ENCODE measurements around the gene PSMG3. TPM values are rescaled to one million over a fixed set of nuclear protein-coding genes. Genes with fewer than 3 reads are reported as not detected.

Gene PSMG3
- total RNA-seq, 1 experiment from 2014 or later: 29.9 TPM

DNA sequence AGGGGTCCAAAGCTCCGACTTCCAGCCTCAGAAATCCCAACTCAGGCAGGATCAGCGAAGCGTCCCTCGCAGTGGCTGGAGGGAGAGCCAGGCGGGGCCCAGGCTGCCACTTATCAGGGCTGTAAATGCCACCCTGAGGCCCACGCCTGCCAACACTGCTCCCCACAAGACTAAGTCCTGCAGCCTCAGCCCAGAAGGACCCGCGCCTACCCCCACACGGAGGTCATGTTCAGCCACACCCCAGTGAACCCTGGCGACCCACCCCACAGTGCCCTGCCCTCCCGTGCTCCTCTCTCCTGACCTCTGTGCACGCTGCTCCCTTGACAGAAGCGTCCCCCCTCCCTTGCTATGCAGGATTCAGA lies 3.2 kb downstream of the PSMG3 start:
- Histone ChIP-seq H2AFZ (ENCODE audit: low read length) (no peak overlapping the region), H3K9ac (ENCODE audit: low read length) (no peak overlapping the region), H3K36me3 (ENCODE audit: insufficient read depth, low read length) (no peaks in the 10 kb centered on the region), H4K20me1 (ENCODE audit: insufficient read depth, low read depth, low read length) (no peaks in the 10 kb centered on the region), H3K27me3 (ENCODE audit: low read length) (no peaks in the 10 kb centered on the region), H3K27ac (ENCODE audit: low read length) (no peak overlapping the region), H3K4me3 (ENCODE audit: low read length) (no peak overlapping the region), H3K4me2 (ENCODE audit: low read depth, low read length, poor library complexity, severe bottlenecking) (no peak overlapping the region), H3K9me2 (replicated peaks; ENCODE audit: insufficient read depth, low read length) (no peaks in the 10 kb centered on the region), H3K9me3 (ENCODE audit: low read length) (no peaks in the 10 kb centered on the region), H3K4me1 (ENCODE audit: low read length) (peaks cover 17% of the 10 kb centered on the region), H3K79me2 (ENCODE audit: low read length) (peaks cover 15% of the 10 kb centered on the region)
- DNase-seq: no peak

- H3K27me3 ChIP-seq (ENCODE audit: low read length): no peaks in the 10 kb centered on the region
- H3K9me3 ChIP-seq (ENCODE audit: low read length): no peaks in the 10 kb centered on the region
- H3K9me2 ChIP-seq (replicated peaks; ENCODE audit: insufficient read depth, low read length): no peaks in the 10 kb centered on the region
- H3K9ac ChIP-seq (ENCODE audit: low read length): no peak overlapping the region
- no peak overlapping the region for H2AFZ ChIP-seq (ENCODE audit: low read length)
- no peaks in the 10 kb centered on the region for H3K36me3 ChIP-seq (ENCODE audit: insufficient read depth, low read length)
- DNase-seq: no peak
- no peak overlapping the region for H3K4me2 ChIP-seq (ENCODE audit: low read depth, low read length, poor library complexity, severe bottlenecking)
- H3K4me3 ChIP-seq (ENCODE audit: low read length): no peak overlapping the region
- peaks cover 15% of the 10 kb centered on the region for H3K79me2 ChIP-seq (ENCODE audit: low read length)
- no peaks in the 10 kb centered on the region for H4K20me1 ChIP-seq (ENCODE audit: insufficient read depth, low read depth, low read length)
- H3K27ac ChIP-seq (ENCODE audit: low read length): no peak overlapping the region
- H3K4me1 ChIP-seq (ENCODE audit: low read length): peaks cover 8% of the 10 kb centered on the region
These were observed 5.2 kb downstream of the PSMG3 start for GRCh38 chr7:1564603-1565022.

DNA sequence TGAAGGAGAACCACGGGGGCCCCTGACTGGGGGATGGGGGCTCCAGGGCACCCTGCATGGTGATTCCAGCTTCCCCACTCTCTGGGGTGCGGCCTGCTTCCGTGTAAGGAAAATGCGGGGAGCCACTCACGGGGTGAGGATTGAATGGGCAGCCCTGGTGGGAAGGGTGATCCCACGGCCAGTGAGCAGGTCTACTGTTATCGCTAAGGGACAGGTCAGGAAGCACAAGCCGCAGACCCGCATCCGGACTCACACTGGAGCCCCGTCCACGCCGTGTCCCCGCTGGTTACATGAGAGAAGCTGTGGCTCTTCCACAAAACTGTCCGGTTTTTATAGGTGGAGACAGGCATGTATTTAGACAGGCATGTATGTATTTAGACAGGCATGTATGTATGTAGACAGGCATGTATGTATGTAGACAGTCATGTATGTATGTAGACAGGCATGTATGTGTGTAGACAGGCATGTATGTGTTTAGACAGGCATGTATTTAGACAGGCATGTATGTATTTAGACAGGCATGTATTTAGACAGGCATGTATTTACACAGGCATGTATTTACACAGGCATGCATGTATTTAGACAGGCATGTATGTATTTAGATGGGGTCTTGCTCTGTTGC lies 5.7 kb downstream of the PSMG3 start:
- H3K27me3 ChIP-seq (ENCODE audit: low read length): no peaks in the 10 kb centered on the region
- H3K9me2 ChIP-seq (replicated peaks; ENCODE audit: insufficient read depth, low read length): no peaks in the 10 kb centered on the region
- no peak overlapping the region for H3K4me2 ChIP-seq (ENCODE audit: low read depth, low read length, poor library complexity, severe bottlenecking)
- no peak overlapping the region for H3K27ac ChIP-seq (ENCODE audit: low read length)
- H3K4me3 ChIP-seq (ENCODE audit: low read length): no peak overlapping the region
- no peak overlapping the region for H3K9ac ChIP-seq (ENCODE audit: low read length)
- H2AFZ ChIP-seq (ENCODE audit: low read length): no peak overlapping the region
- peaks cover 7% of the 10 kb centered on the region for H3K4me1 ChIP-seq (ENCODE audit: low read length)
- DNase-seq: no peak
- H3K79me2 ChIP-seq (ENCODE audit: low read length): peaks cover 9% of the 10 kb centered on the region
- H3K9me3 ChIP-seq (ENCODE audit: low read length): no peaks in the 10 kb centered on the region
- no peaks in the 10 kb centered on the region for H4K20me1 ChIP-seq (ENCODE audit: insufficient read depth, low read depth, low read length)
- H3K36me3 ChIP-seq (ENCODE audit: insufficient read depth, low read length): no peaks in the 10 kb centered on the region

- Histone ChIP-seq H3K4me3 (ENCODE audit: low read length) (no peak overlapping the region), H3K9me2 (replicated peaks; ENCODE audit: insufficient read depth, low read length) (no peaks in the 10 kb centered on the region), H3K9me3 (ENCODE audit: low read length) (no peaks in the 10 kb centered on the region), H3K9ac (ENCODE audit: low read length) (no peak overlapping the region), H2AFZ (ENCODE audit: low read length) (no peak overlapping the region), H3K79me2 (ENCODE audit: low read length) (no peaks in the 10 kb centered on the region; the same call in 1 of the 2 replicates), H3K27ac (ENCODE audit: low read length) (no peak overlapping the region), H4K20me1 (ENCODE audit: insufficient read depth, low read depth, low read length) (no peaks in the 10 kb centered on the region), H3K4me2 (ENCODE audit: low read depth, low read length, poor library complexity, severe bottlenecking) (no peak overlapping the region), H3K36me3 (ENCODE audit: insufficient read depth, low read length) (no peaks in the 10 kb centered on the region), H3K4me1 (ENCODE audit: low read length) (no peaks in the 10 kb centered on the region), H3K27me3 (ENCODE audit: low read length) (no peaks in the 10 kb centered on the region)
- DNase-seq: no peak
These were observed 7.2 kb downstream of the PSMG3 start for GRCh38 chr7:1562597-1563051.

GRCh38 chr7:1562116-1562515 lies 7.7 kb downstream of the PSMG3 start:
- Histone ChIP-seq H3K9ac (ENCODE audit: low read length) (no peak overlapping the region), H3K27ac (ENCODE audit: low read length) (no peak overlapping the region)

DNA sequence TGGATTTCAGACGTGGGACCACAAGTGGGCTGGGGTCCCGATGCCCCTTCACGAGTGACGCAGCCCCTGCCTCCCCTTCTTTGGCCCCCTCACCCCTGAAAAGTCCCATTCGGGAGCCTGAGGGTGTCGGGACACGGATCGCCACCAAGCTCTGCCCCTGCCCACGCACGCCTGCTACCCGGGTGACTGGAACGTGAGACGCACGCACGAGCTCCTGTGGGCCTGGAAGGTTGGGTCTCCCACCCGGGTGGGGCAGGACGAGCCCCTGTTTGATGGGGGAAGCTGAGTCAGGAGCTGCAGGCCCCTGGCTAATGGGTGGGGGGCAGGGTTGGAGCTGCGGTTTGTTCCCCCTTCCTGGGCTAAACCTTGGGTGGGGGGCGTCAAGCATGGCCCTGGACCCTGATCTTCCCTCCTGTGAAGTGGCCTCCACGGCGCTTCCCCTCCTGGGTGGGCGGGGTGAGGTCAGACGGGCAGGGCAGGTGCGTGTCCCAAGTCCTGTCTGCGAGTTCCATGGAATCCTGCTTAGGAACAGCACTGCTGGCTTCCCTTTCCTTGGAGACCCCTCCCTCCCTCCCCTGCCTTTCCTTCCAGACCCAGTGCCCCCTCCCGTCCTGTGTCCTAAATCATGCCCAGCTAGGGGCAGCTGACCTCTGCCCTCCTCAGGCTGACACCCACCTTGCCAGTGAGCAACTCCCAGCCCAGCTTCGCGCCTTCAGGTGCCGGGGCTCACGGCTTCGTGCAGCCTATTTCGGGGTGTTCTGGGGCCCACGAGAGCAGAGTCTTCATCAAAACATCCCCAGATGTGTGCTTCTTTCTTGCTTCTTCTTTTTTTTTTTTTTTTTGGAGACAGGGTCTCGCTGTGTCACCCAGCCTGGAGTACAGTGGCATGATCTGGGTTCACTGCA lies 8.5 kb downstream of the PSMG3 start:
- H3K27me3 ChIP-seq (ENCODE audit: low read length): no peaks in the 10 kb centered on the region
- H3K4me1 ChIP-seq (ENCODE audit: low read length): no peaks in the 10 kb centered on the region
- H3K9me3 ChIP-seq (ENCODE audit: low read length): no peaks in the 10 kb centered on the region
- no peaks in the 10 kb centered on the region for H3K9me2 ChIP-seq (replicated peaks; ENCODE audit: insufficient read depth, low read length)
- H3K4me3 ChIP-seq (ENCODE audit: low read length): no peak overlapping the region
- no peaks in the 10 kb centered on the region for H3K79me2 ChIP-seq (ENCODE audit: low read length)
- no peaks in the 10 kb centered on the region for H3K36me3 ChIP-seq (ENCODE audit: insufficient read depth, low read length)
- no peaks in the 10 kb centered on the region for H4K20me1 ChIP-seq (ENCODE audit: insufficient read depth, low read depth, low read length)
- no peak for DNase-seq
- H3K27ac ChIP-seq (ENCODE audit: low read length): no peak overlapping the region
- H2AFZ ChIP-seq (ENCODE audit: low read length): no peak overlapping the region
- H3K4me2 ChIP-seq (ENCODE audit: low read depth, low read length, poor library complexity, severe bottlenecking): no peak overlapping the region
- no peak overlapping the region for H3K9ac ChIP-seq (ENCODE audit: low read length)

More at GRCh38 chr7:1562116-1562515, 7.7 kb downstream of the PSMG3 start:
- no peaks in the 10 kb centered on the region for H3K9me3 ChIP-seq (ENCODE audit: low read length)
- H2AFZ ChIP-seq (ENCODE audit: low read length): no peak overlapping the region
- H3K27me3 ChIP-seq (ENCODE audit: low read length): no peaks in the 10 kb centered on the region
- H3K4me2 ChIP-seq (ENCODE audit: low read depth, low read length, poor library complexity, severe bottlenecking): no peak overlapping the region
- H3K79me2 ChIP-seq (ENCODE audit: low read length): no peaks in the 10 kb centered on the region
- H3K4me1 ChIP-seq (ENCODE audit: low read length): no peaks in the 10 kb centered on the region
- no peak overlapping the region for H3K4me3 ChIP-seq (ENCODE audit: low read length)
- H4K20me1 ChIP-seq (ENCODE audit: insufficient read depth, low read depth, low read length): no peaks in the 10 kb centered on the region
- no peak for DNase-seq
- no peaks in the 10 kb centered on the region for H3K9me2 ChIP-seq (replicated peaks; ENCODE audit: insufficient read depth, low read length)
- H3K36me3 ChIP-seq (ENCODE audit: insufficient read depth, low read length): no peaks in the 10 kb centered on the region

DNA sequence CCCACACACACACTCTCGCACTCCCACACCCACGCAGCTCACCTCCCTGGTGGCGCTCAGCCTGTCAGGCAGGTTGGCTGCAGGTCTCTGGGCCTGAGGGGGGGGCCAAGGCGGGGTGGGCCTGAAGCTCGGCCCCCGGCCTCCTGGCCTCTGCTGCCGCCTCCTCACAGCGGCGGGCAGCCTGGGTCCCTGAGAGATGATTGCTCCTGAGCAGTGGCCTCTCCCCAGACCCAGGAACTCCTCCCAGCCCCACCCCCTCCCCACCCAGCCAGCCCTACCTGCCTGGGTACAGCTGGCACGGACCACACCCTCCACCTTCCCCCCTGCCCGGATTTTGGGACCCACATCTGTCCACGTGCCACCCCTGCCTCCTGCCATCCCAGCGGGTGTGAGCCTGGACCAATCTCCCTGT lies 9.2 kb downstream of the PSMG3 start:
- no peaks in the 10 kb centered on the region for H4K20me1 ChIP-seq (ENCODE audit: insufficient read depth, low read depth, low read length)
- H2AFZ ChIP-seq (ENCODE audit: low read length): no peak overlapping the region
- H3K9me3 ChIP-seq (ENCODE audit: low read length): no peaks in the 10 kb centered on the region
- H3K9ac ChIP-seq (ENCODE audit: low read length): no peak overlapping the region
- DNase-seq: no peak
- H3K4me2 ChIP-seq (ENCODE audit: low read depth, low read length, poor library complexity, severe bottlenecking): no peak overlapping the region
- H3K27me3 ChIP-seq (ENCODE audit: low read length): no peaks in the 10 kb centered on the region
- H3K27ac ChIP-seq (ENCODE audit: low read length): no peak overlapping the region
- no peaks in the 10 kb centered on the region for H3K9me2 ChIP-seq (replicated peaks; ENCODE audit: insufficient read depth, low read length)
- H3K4me3 ChIP-seq (ENCODE audit: low read length): no peak overlapping the region
- no peaks in the 10 kb centered on the region for H3K4me1 ChIP-seq (ENCODE audit: low read length)
- no peaks in the 10 kb centered on the region for H3K79me2 ChIP-seq (ENCODE audit: low read length)
- H3K36me3 ChIP-seq (ENCODE audit: insufficient read depth, low read length): no peaks in the 10 kb centered on the region

Measured in Karpas-422 (cell line).